Naive thymus-derived CD8-positive, alpha-beta T cell (primary cell): ENCODE data around the gene PACS2. TPM values are rescaled to one million over a fixed set of nuclear protein-coding genes. Genes with fewer than 3 reads are reported as not detected.
A peak's percentile ranks its signal among the peaks of the same experiment; 100 is the strongest.
"Not testable (repeated sequence)": the region's sequence is repeated elsewhere in the genome, so short reads cannot be mapped to it uniquely, and the experiment has no call there.

ENCODE experiments used
- ATAC-seq, 2 donors: fragments of 150-1000 bp; cut with Tn5 transposase in 1 of 2; sonication (Bioruptor Pico), chemical (Tn5 transposase) in 1 of 2; 1 replicate in 1 of 2; 2 replicates in 1 of 2; pipeline ENCODE4 v1.10.0; 2021; ENCODE audit warnings: mild to moderate bottlenecking in 2 of 2, moderate library complexity in 2 of 2
- POLR2A ChIA-PET: fragments of 350-600 bp; sonication (Branson Sonifier 250); formaldehyde crosslinking; loops from one replicate; lab custom pipeline; 2021; ENCODE audit warnings: antibody characterized with exemption; lab: Charles Lee
- DNase-seq, 10 donors: peaks; one replicate each; pipeline versions ENCODE4 v3.0.0 to v3.0.0-alpha.2; 2020 to 2022
- H3K27ac Mint-ChIP-seq, 10 donors: one replicate each; pipeline ENCODE4 v1.8.0; 2020 to 2022; ENCODE audit warnings: mild to moderate bottlenecking in 10 of 10, mixed read lengths in 10 of 10, moderate library complexity in 4 of 10, inconsistent platforms in 1 of 10
- H3K27me3 Mint-ChIP-seq, 5 donors: one replicate each; pipeline ENCODE4 v1.8.0; 2021 to 2022; ENCODE audit warnings: mixed read lengths in 5 of 5
- H3K36me3 Mint-ChIP-seq, 3 donors: one replicate each; pipeline ENCODE4 v1.8.0; 2020 to 2022; ENCODE audit warnings: mixed read lengths in 3 of 3, mild to moderate bottlenecking in 2 of 3, inconsistent platforms in 1 of 3
- H3K4me1 Mint-ChIP-seq, 4 donors: one replicate each; pipeline ENCODE4 v1.8.0; 2021 to 2022; ENCODE audit warnings: mixed read lengths in 4 of 4
- H3K4me3 Mint-ChIP-seq, 10 donors: one replicate each; pipeline ENCODE4 v1.8.0; 2020 to 2022; ENCODE audit warnings: mild to moderate bottlenecking in 10 of 10, mixed read lengths in 10 of 10, moderate library complexity in 6 of 10, inconsistent platforms in 1 of 10
- H3K9me3 Mint-ChIP-seq, 9 donors: one replicate each; pipeline ENCODE4 v1.8.0; 2020 to 2022; ENCODE audit warnings: mixed read lengths in 9 of 9, mild to moderate bottlenecking in 3 of 9, inconsistent platforms in 1 of 9, moderate library complexity in 1 of 9
- polyA plus RNA-seq, 3 donors: library from polyadenylated mRNA; unstranded; fragments of 300-500 nt; fragmentation: Illumina TruSeq; gene quantifications; one replicate each; pipeline ENCODE4 v1.2.3, GENCODE V29; 2021
- total RNA-seq, 8 experiments: library from RNA in 2 of 8; stranded (reverse) in 2 of 8; gene quantifications; one replicate each; pipeline ENCODE4 v1.2.3 and lab custom pipeline; 2021 to 2026

Gene PACS2
- total RNA-seq (10 to 100 TPM; 81.5 to 82.1 TPM), polyA plus RNA-seq (1 to 10 TPM; 1.7 to 6.1 (median 2.3) TPM), total RNA-seq (lab: John Stamatoyannopoulos, UW) (63.2 to 127 (median 90.0) reads per million in 6 experiments)

DNA sequence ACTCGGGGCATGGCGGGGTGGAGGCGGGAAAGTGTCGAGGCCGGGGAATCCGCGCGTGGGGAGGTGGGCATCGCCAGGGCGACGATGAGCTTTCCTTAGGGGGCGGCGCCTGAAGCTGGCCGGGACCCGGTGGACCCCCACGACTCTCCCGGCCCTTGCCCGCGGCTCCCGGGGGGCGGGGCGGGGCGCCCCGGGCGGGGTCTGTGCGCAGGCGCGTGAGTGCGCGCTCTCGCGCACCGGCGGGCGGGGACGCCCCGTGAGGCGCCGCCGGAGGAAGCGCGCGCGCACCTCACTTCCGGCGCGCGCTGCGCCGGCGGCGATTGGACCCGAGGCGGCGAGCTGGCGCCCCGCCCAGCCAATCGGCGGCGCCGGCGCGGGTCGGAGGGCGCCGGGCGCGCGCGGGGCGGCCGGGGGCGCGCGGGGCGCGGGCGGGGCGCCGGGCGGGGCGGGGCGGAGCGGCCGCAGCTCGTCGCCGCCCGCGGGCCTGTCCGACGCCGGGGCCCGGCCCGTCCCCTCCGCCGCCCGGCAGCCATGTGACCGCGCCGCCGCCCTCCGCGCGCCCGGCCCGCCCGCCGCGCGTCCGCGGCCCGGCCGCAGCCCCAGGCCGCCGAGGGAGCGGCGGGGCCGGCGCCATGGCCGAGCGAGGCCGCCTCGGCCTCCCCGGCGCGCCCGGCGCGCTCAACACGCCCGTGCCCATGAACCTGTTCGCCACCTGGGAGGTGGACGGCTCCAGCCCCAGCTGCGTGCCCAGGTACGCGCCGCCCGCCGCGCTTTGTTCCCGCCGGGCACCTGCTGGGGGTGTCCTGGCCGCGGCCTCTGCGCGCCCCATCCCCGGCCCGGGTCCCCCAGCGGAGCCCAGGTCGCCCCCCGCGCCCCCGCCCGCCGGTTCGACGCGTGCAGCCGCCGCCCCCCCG, at the start of gene PACS2:
Gene PACS2 (plus strand): TSS at position 462 of the 914 bp plus-strand sequence. CDS start 171 bp downstream, at position 633.
- ATAC-seq (peak; percentile 64 to 67), DNase-seq (peak; percentile 64 to 91 (median 80))
- peak within 1 kb of the TSS; percentile 81 to 96 (median 88) for H3K4me3 Mint-ChIP-seq
- no peaks in the 10 kb centered on the region for H3K27me3 Mint-ChIP-seq
- H3K4me1 Mint-ChIP-seq = peaks cover 6 to 31% (median 25%) of the 10 kb centered on the region in 4 donors
- H3K27ac Mint-ChIP-seq = peak within 1 kb of the TSS; percentile 81 to 93 (median 88)
- H3K9me3 Mint-ChIP-seq = no peaks in the 10 kb centered on the region
- H3K36me3 Mint-ChIP-seq = no peaks in the 10 kb centered on the region
- POLR2A ChIA-PET = interaction anchor here (0.6 to 8.5 kb wide), 19 partner anchors 10 to 514 kb away, joined by 3 to 114 read pairs (median 4); partner anchors contain the start of genes BRF1, BTBD6, TEDC1 and ZBTB42

GRCh38 chr14:105267820-105268548, 46.6 kb upstream of the PACS2 start:
- H3K4me1 Mint-ChIP-seq = peaks cover 2 to 9% (median 5%) of the 10 kb centered on the region in 4 donors
- no peaks in the 10 kb centered on the region for H3K27me3 Mint-ChIP-seq
- H3K27ac Mint-ChIP-seq = no peak overlapping the region
- POLR2A ChIA-PET = no interaction called here
- H3K4me3 Mint-ChIP-seq = no peak overlapping the region
- H3K36me3 Mint-ChIP-seq = peaks cover 0 to 45% (median 4%) of the 10 kb centered on the region in 3 donors
- H3K9me3 Mint-ChIP-seq = no peaks in the 10 kb centered on the region
- ATAC-seq (no peak), DNase-seq (no peak)

DNA sequence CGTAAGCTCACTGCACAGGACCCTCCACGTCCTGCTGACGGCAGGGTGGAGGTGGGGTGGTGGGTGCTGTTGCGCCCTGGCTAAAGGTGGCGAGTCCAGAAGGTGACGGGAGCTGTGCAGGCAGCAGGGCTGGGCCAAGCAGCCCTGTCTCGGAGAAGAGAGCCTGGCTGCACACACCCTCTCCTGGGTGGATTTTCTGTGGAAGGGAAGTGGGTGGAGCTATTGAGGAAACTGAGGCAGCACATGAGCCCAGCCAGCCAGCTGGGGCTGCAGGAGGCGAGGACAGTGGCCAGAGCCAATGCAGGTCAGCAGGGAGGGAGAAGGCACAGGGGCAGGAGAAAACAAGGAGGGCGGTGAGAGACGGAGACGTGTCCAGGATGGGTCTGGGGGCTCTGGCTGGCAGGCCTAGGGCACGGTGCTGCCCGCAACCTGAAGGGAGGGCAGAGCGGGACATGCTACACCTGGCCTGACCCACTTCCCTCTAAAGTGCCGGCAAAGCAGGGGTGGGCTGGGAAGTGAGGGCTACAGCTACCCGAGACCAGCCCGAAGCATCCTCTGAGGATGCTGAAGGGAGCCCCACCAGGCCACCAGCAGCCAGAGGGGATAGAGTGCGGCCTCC, 45.7 kb upstream of the PACS2 start:
- POLR2A ChIA-PET = no interaction called here
- peaks cover 0 to 37% (median 3%) of the 10 kb centered on the region in 3 donors for H3K36me3 Mint-ChIP-seq
- no peaks in the 10 kb centered on the region for H3K9me3 Mint-ChIP-seq
- peak overlapping the region in 1 of 10 donors; percentile 20 for H3K4me3 Mint-ChIP-seq
- peaks cover 2 to 11% (median 5%) of the 10 kb centered on the region in 4 donors for H3K4me1 Mint-ChIP-seq
- no peaks in the 10 kb centered on the region for H3K27me3 Mint-ChIP-seq
- H3K27ac Mint-ChIP-seq = peak overlapping the region in 1 of 10 donors; percentile 62
- ATAC-seq (no peak), DNase-seq (no peak)

- POLR2A ChIA-PET = no interaction called here
- Mint-ChIP-seq H3K27me3 (no peaks in the 10 kb centered on the region), H3K36me3 (peaks cover 0 to 31% (median 0%) of the 10 kb centered on the region in 3 donors), H3K27ac (no peak overlapping the region), H3K4me1 (peaks cover 4 to 15% (median 8%) of the 10 kb centered on the region in 4 donors), H3K9me3 (no peaks in the 10 kb centered on the region), H3K4me3 (no peak overlapping the region)
- ATAC-seq = no peak
- DNase-seq = no peak
These were observed 45.1 kb upstream of the PACS2 start for GRCh38 chr14:105269405-105269804.

- Mint-ChIP-seq H3K36me3 (peaks cover 0 to 23% (median 0%) of the 10 kb centered on the region in 3 donors), H3K4me1 (peaks cover 4 to 13% (median 10%) of the 10 kb centered on the region in 4 donors), H3K27me3 (no peaks in the 10 kb centered on the region), H3K9me3 (no peaks in the 10 kb centered on the region), H3K4me3 (no peak overlapping the region), H3K27ac (peak overlapping the region in 3 of 10 donors; percentile 27 to 81 (median 70))
- ATAC-seq = no peak
- DNase-seq = no peak
- POLR2A ChIA-PET = no interaction called here
These were observed 43.2 kb upstream of the PACS2 start for GRCh38 chr14:105271224-105271890.

GRCh38 chr14:105272623-105273022, 41.9 kb upstream of the PACS2 start:
- peaks cover 0 to 13% (median 0%) of the 10 kb centered on the region in 3 donors for H3K36me3 Mint-ChIP-seq
- H3K27ac Mint-ChIP-seq = peak overlapping the region in 1 of 10 donors; percentile 78
- ATAC-seq (no peak), DNase-seq (no peak)
- H3K9me3 Mint-ChIP-seq = no peaks in the 10 kb centered on the region
- peaks cover 4 to 13% (median 9%) of the 10 kb centered on the region in 4 donors for H3K4me1 Mint-ChIP-seq
- POLR2A ChIA-PET = no interaction called here
- H3K27me3 Mint-ChIP-seq = no peaks in the 10 kb centered on the region
- H3K4me3 Mint-ChIP-seq = no peak overlapping the region

DNA sequence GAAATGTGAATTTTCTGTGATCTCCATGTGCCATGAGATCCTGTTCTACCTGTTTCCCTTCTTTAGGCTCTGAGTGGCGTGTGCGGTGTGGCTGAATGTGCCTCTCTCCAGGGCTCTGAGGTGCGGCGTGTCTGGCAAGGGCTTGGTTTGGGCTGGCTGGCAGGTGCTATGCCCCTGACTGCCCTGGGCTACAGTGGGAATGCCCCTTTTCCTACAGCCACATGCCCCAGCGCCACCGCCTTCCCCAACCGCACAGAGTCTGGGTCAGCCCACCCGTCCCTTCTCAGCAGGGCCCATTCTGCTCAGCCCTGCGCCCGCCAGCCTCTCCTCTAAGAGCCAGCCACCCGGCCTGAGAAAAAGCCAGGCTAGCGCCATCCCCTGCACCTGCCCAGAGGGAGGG, 41.5 kb upstream of the PACS2 start:
- DNase-seq (no peak), ATAC-seq (no peak)
- peaks cover 4 to 13% (median 9%) of the 10 kb centered on the region in 4 donors for H3K4me1 Mint-ChIP-seq
- H3K9me3 Mint-ChIP-seq = no peaks in the 10 kb centered on the region
- no peaks in the 10 kb centered on the region for H3K27me3 Mint-ChIP-seq
- no peak overlapping the region for H3K4me3 Mint-ChIP-seq
- POLR2A ChIA-PET = no interaction called here
- peaks cover 0 to 13% (median 0%) of the 10 kb centered on the region in 3 donors for H3K36me3 Mint-ChIP-seq
- peak overlapping the region in 3 of 10 donors; percentile 10 to 78 (median 62) for H3K27ac Mint-ChIP-seq

- H3K4me1 Mint-ChIP-seq = peaks cover 9 to 14% (median 11%) of the 10 kb centered on the region in 4 donors
- H3K27ac Mint-ChIP-seq = peak overlapping the region in 1 of 10 donors; percentile 29
- POLR2A ChIA-PET = no interaction called here
- no peaks in the 10 kb centered on the region for H3K9me3 Mint-ChIP-seq
- H3K4me3 Mint-ChIP-seq = no peak overlapping the region
- DNase-seq (no peak), ATAC-seq (no peak)
- H3K27me3 Mint-ChIP-seq = no peaks in the 10 kb centered on the region
- peaks cover 0 to 8% (median 2%) of the 10 kb centered on the region in 3 donors for H3K36me3 Mint-ChIP-seq
These were observed 39.9 kb upstream of the PACS2 start for GRCh38 chr14:105274637-105275036.

GRCh38 chr14:105275267-105275946, 39.1 kb upstream of the PACS2 start:
- POLR2A ChIA-PET = no interaction called here
- Mint-ChIP-seq H3K4me1 (peaks cover 9 to 14% (median 13%) of the 10 kb centered on the region in 4 donors), H3K36me3 (peaks cover 0 to 7% (median 2%) of the 10 kb centered on the region in 3 donors), H3K27me3 (no peaks in the 10 kb centered on the region), H3K27ac (peak overlapping the region in 4 of 10 donors; percentile 38 to 78 (median 72)), H3K4me3 (no peak overlapping the region), H3K9me3 (no peaks in the 10 kb centered on the region)
- DNase-seq (no peak), ATAC-seq (no peak)

DNA sequence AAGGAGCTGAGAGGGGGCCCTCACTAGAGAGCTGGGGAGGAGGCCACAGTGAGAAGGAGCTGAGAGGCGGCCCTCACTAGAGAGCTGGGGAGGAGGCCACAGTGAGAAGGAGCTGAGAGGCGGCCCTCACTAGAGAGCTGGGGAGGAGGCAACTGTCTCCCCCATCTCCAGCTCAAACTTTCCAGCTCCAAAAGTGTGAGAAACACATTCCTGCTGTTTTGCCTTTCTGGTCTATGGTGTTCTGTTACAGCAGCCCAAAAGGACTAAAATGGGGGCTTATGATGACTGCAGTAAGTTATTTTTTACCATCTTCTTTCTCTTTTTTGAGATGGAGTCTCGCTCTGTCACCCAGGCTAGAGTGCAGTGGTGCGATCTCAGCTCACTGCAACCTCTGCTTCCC, 37.1 kb upstream of the PACS2 start:
- H3K36me3 Mint-ChIP-seq, H3K27me3 Mint-ChIP-seq, POLR2A ChIA-PET, DNase-seq, H3K4me3 Mint-ChIP-seq, ATAC-seq, H3K9me3 Mint-ChIP-seq: not testable (repeated sequence)
- H3K27ac Mint-ChIP-seq = peak overlapping the region in 2 of 10 donors; percentile 12 to 40
- peaks cover 14 to 23% (median 19%) of the 10 kb centered on the region in 4 donors for H3K4me1 Mint-ChIP-seq

GRCh38 chr14:105279642-105280361, 34.7 kb upstream of the PACS2 start:
- peak overlapping the region in 1 of 10 donors; percentile 41 for H3K27ac Mint-ChIP-seq
- no peaks in the 10 kb centered on the region for H3K9me3 Mint-ChIP-seq
- ATAC-seq (no peak), DNase-seq (no peak)
- H3K27me3 Mint-ChIP-seq = no peaks in the 10 kb centered on the region
- no peak overlapping the region for H3K4me3 Mint-ChIP-seq
- POLR2A ChIA-PET = no interaction called here
- peaks cover 0 to 7% (median 2%) of the 10 kb centered on the region in 3 donors for H3K36me3 Mint-ChIP-seq
- peaks cover 22 to 40% (median 32%) of the 10 kb centered on the region in 4 donors for H3K4me1 Mint-ChIP-seq
